Iris pigment epithelial cell (primary cell): ENCODE data around the gene SEMA4D.

Experiments used
- DNase-seq: peaks from one replicate; pipeline ENCODE4 v3.0.0-alpha.2; 2011; ENCODE audit warnings: low read depth

The SEMA4D gene

GRCh38 chr9:89446261-89446960, 51.5 kb downstream of the SEMA4D start:
- DNase-seq, result no peak

GRCh38 chr9:89445801-89446251, 52.1 kb downstream of the SEMA4D start:
- DNase-seq, result no peak

GRCh38 chr9:89444925-89445765, 52.8 kb downstream of the SEMA4D start:
- DNase-seq, result no peak

GRCh38 chr9:89444274-89444673, 53.6 kb downstream of the SEMA4D start:
- no peak for DNase-seq

- no peak for DNase-seq
Measured at GRCh38 chr9:89442981-89443814, 54.7 kb downstream of the SEMA4D start.

- DNase-seq, result no peak
Measured at GRCh38 chr9:89442501-89442978, 55.4 kb downstream of the SEMA4D start.

- DNase-seq, result no peak
Measured at GRCh38 chr9:89441986-89442385, 55.9 kb downstream of the SEMA4D start.

- DNase-seq, result no peak
Measured at GRCh38 chr9:89441655-89441970, 56.3 kb downstream of the SEMA4D start.

- no peak for DNase-seq
Measured at GRCh38 chr9:89440951-89441654, 56.8 kb downstream of the SEMA4D start.

GRCh38 chr9:89440548-89440947, 57.4 kb downstream of the SEMA4D start:
- DNase-seq, result no peak

- no peak for DNase-seq
Measured at GRCh38 chr9:89440046-89440445, 57.9 kb downstream of the SEMA4D start.

- no peak for DNase-seq
Measured at GRCh38 chr9:89439571-89439970, 58.3 kb downstream of the SEMA4D start.

- DNase-seq, result no peak
Measured at GRCh38 chr9:89438194-89438593, 59.7 kb downstream of the SEMA4D start.

- no peak for DNase-seq
Measured at GRCh38 chr9:89437772-89438171, 60.1 kb downstream of the SEMA4D start.

GRCh38 chr9:89436963-89437625, 60.8 kb downstream of the SEMA4D start:
- DNase-seq, result no peak

- DNase-seq, result no peak
Measured at GRCh38 chr9:89436326-89436725, 61.6 kb downstream of the SEMA4D start.

- no peak for DNase-seq
Measured at GRCh38 chr9:89435071-89435823, 62.7 kb downstream of the SEMA4D start.

- DNase-seq, result no peak
Measured at GRCh38 chr9:89434636-89435035, 63.3 kb downstream of the SEMA4D start.

- peak; percentile 26 for DNase-seq
Measured at GRCh38 chr9:89433826-89434225, 64.1 kb downstream of the SEMA4D start.

GRCh38 chr9:89432986-89433530, 64.9 kb downstream of the SEMA4D start:
- no peak for DNase-seq
